GM13977 (cell line): ENCODE measurements around the gene SLC1A5.

Experiments
- DNase-seq: peaks from one replicate; pipeline ENCODE4 v3.0.0; 2012; ENCODE audit warnings: low spot score
- in situ Hi-C: fragments of 300-500 bp; cut with MboI; formaldehyde crosslinking; loops from one replicate; pipeline ENCODE4 v1.12.0; 2022; ENCODE audit warnings: low sequenced_read_pairs, low pct_unique_long_range_greater_than_20kb, mixed read lengths, inconsistent platforms; ENCODE audit not compliant: unreplicated experiment
- TF ChIP-seq, protein P1 (sequence below): IDR thresholded peaks from 2 replicates; pipeline ENCODE4 v1.5.1; 2012; ENCODE audit warnings: mild to moderate bottlenecking, control low read depth; ENCODE audit not compliant: insufficient read depth; ENCODE audit errors: extremely low read depth, missing control alignments

Gene SLC1A5

DNA sequence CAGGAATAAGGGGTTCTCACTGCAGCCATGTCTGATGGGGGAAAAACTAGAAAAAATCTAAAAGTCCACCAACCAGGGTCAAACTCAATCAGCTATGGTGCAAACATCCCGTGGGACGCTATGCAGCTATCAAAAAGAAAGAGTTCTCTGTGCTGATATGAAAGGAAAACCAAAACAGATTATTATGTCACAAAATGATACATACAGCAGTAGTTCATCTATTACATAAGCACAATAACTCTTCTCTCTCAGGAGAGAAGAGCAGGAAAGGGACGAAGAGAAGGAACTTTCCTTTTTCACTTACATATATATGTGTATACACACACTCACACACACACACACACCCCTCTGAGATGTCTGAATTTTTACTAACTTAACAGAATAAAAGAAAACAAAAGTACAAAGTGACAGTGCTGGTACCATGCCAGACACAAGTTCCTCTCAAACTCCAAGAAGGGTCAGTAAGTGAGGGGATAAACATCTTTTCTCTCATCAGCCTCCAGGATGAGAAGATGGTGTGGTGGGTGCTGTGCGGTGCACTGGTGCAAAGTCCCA, 45.4 kb downstream of the SLC1A5 start:
- TF ChIP-seq, protein P1, sequence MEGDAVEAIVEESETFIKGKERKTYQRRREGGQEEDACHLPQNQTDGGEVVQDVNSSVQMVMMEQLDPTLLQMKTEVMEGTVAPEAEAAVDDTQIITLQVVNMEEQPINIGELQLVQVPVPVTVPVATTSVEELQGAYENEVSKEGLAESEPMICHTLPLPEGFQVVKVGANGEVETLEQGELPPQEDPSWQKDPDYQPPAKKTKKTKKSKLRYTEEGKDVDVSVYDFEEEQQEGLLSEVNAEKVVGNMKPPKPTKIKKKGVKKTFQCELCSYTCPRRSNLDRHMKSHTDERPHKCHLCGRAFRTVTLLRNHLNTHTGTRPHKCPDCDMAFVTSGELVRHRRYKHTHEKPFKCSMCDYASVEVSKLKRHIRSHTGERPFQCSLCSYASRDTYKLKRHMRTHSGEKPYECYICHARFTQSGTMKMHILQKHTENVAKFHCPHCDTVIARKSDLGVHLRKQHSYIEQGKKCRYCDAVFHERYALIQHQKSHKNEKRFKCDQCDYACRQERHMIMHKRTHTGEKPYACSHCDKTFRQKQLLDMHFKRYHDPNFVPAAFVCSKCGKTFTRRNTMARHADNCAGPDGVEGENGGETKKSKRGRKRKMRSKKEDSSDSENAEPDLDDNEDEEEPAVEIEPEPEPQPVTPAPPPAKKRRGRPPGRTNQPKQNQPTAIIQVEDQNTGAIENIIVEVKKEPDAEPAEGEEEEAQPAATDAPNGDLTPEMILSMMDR: no peak
- in situ Hi-C loops: no loop called here
- DNase-seq: no peak

GRCh38 chr19:46741447-46741846, 46.9 kb downstream of the SLC1A5 start:
- no peak for DNase-seq
- TF ChIP-seq, protein P1: no peak
- in situ Hi-C loops: no loop called here

DNA sequence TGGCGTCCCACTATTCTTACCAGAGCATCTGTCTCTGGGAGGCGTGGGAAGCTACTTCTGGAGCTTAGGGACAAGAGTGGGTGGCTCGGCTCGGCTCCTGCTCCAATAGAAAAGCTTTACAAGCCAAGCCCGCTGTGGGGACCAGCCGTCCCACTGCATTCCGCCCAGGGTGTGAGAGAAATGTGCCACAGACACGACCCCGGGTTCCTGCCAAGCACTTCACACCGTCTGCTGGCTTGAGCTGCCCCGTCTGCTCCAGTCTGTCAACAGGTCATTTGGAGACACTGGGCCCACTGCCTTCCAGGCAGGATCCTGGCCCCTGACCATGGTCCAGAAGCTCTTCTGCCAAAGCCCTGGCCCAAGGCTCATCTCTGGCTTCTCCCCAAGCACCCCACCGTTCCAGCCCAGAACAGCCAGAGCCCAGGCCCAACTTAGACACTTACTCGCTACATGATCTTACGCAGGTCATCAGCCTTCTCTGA, 49.1 kb downstream of the SLC1A5 start:
- TF ChIP-seq, protein P1: no peak
- in situ Hi-C loops: no loop called here
- no peak for DNase-seq

GRCh38 chr19:46737761-46738171, 50.6 kb downstream of the SLC1A5 start:
- TF ChIP-seq, protein P1: no peak
- in situ Hi-C loops: no loop called here
- no peak for DNase-seq

DNA sequence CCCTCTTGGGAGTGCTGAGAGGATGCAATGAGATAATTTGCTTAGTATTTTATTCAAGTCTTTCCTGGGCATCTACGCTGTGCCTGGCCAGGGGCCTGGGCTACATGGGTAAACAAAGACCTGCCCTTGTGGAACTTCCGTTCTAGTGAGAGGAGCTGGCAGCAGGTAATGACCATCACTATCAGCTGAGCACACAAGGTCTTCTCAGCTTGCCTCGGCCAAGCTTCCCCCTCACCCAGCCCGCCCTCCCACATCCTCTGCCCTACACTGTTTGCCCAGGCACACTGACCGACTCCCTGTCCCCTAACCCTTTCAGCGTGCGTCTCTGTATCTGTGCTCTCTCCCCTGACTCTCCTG, 51.1 kb downstream of the SLC1A5 start:
- TF ChIP-seq, protein P1: no peak
- no peak for DNase-seq
- in situ Hi-C loops: no loop called here

DNA sequence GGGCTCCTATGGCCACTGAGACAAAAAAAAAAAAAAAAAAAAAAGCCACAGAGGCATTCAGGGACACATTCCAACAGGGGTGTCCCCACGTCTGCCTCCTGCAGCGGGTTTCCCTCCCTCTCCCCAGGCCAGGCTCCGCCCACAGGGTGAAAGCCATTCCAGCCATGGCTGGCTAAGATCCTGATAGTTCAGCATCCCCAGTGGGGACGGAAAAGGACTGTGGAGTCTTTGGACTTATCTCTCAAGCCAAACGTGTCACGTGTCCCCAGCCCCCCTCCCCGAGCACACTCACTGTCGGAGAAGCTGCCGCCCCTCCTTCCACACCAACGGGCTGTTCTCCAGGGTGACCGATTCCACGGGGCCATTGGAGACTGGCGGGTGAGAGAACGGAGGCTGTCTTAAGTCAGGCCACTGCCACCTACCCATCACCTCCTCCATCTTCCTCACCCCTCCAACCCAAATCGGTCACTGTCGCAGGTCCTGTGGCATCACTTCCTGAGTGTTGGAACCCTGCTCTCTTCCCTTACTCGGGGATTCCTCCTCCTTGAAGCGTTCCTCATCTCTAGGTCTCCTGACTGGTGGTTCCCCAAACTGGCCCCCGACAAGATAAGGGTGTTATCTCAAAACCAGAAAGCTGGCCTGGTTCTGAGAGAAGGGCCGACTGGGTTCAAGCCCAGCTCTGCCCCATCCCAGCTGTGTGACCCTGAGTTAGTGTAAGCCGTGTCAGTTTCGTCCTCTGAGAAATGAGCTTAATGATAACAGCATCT, 51.7 kb downstream of the SLC1A5 start:
- TF ChIP-seq, protein P1: no peak
- in situ Hi-C loops: no loop called here
- DNase-seq: no peak
